ENCODE results near the gene RRM2.
A peak's percentile ranks its signal among the peaks of the same experiment; 100 is the strongest.
"Not testable (repeated sequence)": the region's sequence is repeated elsewhere in the genome, so short reads cannot be mapped to it uniquely, and the experiment has no call there.

The RRM2 gene

GRCh38 chr2:10091182-10091888 lies 31.2 kb upstream of the RRM2 start:
- DNase-seq (ENCODE audit: low spot score): no peak

- not testable (repeated sequence) for DNase-seq (ENCODE audit: low spot score)
Observed at GRCh38 chr2:10091889-10092244, 30.7 kb upstream of the RRM2 start.

- no peak for DNase-seq (ENCODE audit: low spot score)
Observed at GRCh38 chr2:10094271-10094814, 28.2 kb upstream of the RRM2 start.

- DNase-seq (ENCODE audit: low spot score): no peak
Observed at GRCh38 chr2:10095175-10095574, 27.4 kb upstream of the RRM2 start.

- DNase-seq (ENCODE audit: low spot score): no peak
Observed at GRCh38 chr2:10096641-10097040, 25.9 kb upstream of the RRM2 start.

GRCh38 chr2:10097352-10098148 lies 25.0 kb upstream of the RRM2 start:
- peak; percentile 74 for DNase-seq (ENCODE audit: low spot score)

- no peak for DNase-seq (ENCODE audit: low spot score)
Observed at GRCh38 chr2:10101491-10101890, 21.0 kb upstream of the RRM2 start.

- DNase-seq (ENCODE audit: low spot score): no peak
Observed at GRCh38 chr2:10103179-10103578, 19.4 kb upstream of the RRM2 start.

GRCh38 chr2:10104906-10105305 lies 17.6 kb upstream of the RRM2 start:
- DNase-seq (ENCODE audit: low spot score): not testable (repeated sequence)

GRCh38 chr2:10109311-10109710 lies 13.2 kb upstream of the RRM2 start:
- no peak for DNase-seq (ENCODE audit: low spot score)

GRCh38 chr2:10119027-10119325 lies 3.6 kb upstream of the RRM2 start:
- DNase-seq (ENCODE audit: low spot score): no peak

- no peak for DNase-seq (ENCODE audit: low spot score)
Observed at GRCh38 chr2:10119601-10120157, 2.9 kb upstream of the RRM2 start.

- DNase-seq (ENCODE audit: low spot score): peak; percentile 97
Observed at GRCh38 chr2:10120158-10120876, 2.2 kb upstream of the RRM2 start.

GRCh38 chr2:10120877-10121574 lies 1.5 kb upstream of the RRM2 start:
- peak; percentile 58 for DNase-seq (ENCODE audit: low spot score)

- no peak for DNase-seq (ENCODE audit: low spot score)
Observed at GRCh38 chr2:10123281-10123680, 742 bp downstream of the RRM2 start.

GRCh38 chr2:10124538-10125045 lies 2.1 kb downstream of the RRM2 start:
- DNase-seq (ENCODE audit: low spot score): peak; percentile 74

- DNase-seq (ENCODE audit: low spot score): no peak
Observed at GRCh38 chr2:10125842-10126631, 3.5 kb downstream of the RRM2 start.

GRCh38 chr2:10126632-10127026 lies 4.1 kb downstream of the RRM2 start:
- DNase-seq (ENCODE audit: low spot score): no peak

GRCh38 chr2:10128420-10128819 lies 5.9 kb downstream of the RRM2 start:
- no peak for DNase-seq (ENCODE audit: low spot score)

- DNase-seq (ENCODE audit: low spot score): no peak
Observed at GRCh38 chr2:10129490-10129889, 7.0 kb downstream of the RRM2 start.

GRCh38 chr2:10132043-10132575 lies 9.6 kb downstream of the RRM2 start:
- DNase-seq (ENCODE audit: low spot score): no peak

All from SW480 (cell line).